Hippocampal formation (tissue), 2 donors: ENCODE data around the gene RPS27L.
"Not testable (repeated sequence)": the region's sequence is repeated elsewhere in the genome, so short reads cannot be mapped to it uniquely, and the experiment has no call there.

Experiments used
- DNase-seq, 2 donors: peaks; one replicate each; lab custom pipeline; 2025; lab: John Stamatoyannopoulos, UW

The RPS27L gene

GRCh38 chr15:63098901-63099300 is 58.4 kb downstream of the RPS27L start:
- DNase-seq, result not testable (repeated sequence)
